MCF 10A (cell line): Measurements from ENCODE around the gene CNTNAP2. TPM values are rescaled to one million over a fixed set of nuclear protein-coding genes. Genes with fewer than 3 reads are reported as not detected.

Experiments used
- BruUV-seq: library from RNA; stranded (reverse); fragments of 400-500 nt; replicated peaks from 2 replicates; lab custom pipeline; 2021; lab: Mats Ljungman, UMichigan
- CTCF ChIA-PET: fragments of 300-600 bp; sonication (Branson Sonifier 250); formaldehyde crosslinking; extraction: SDS; loops from one replicate; lab custom pipeline; 2021; ENCODE audit warnings: antibody characterized with exemption, inconsistent platforms; lab: Yijun Ruan, JAX
- POLR2A ChIA-PET: fragments of 300-600, 350-650 bp; sonication (Branson Sonifier 250); formaldehyde crosslinking; extraction: SDS; loops from one replicate; lab custom pipeline; 2020; ENCODE audit warnings: antibody characterized with exemption, inconsistent platforms; lab: Yijun Ruan, JAX
- DNase-seq: peaks from one replicate; pipeline ENCODE4 v3.0.0-alpha.2; 2018; ENCODE audit not compliant: unreplicated experiment
- H3K27ac Mint-ChIP-seq: one replicate; pipeline ENCODE4 v1.8.0; 2022; ENCODE audit warnings: mild to moderate bottlenecking, low read depth, mixed read lengths; ENCODE audit not compliant: unreplicated experiment
- H3K27me3 Mint-ChIP-seq: one replicate; pipeline ENCODE4 v1.8.0; 2022; ENCODE audit warnings: mixed read lengths; ENCODE audit not compliant: insufficient read depth, unreplicated experiment
- H3K36me3 Mint-ChIP-seq: one replicate; pipeline ENCODE4 v1.8.0; 2022; ENCODE audit warnings: mild to moderate bottlenecking, moderate library complexity, mixed read lengths; ENCODE audit not compliant: insufficient read depth, unreplicated experiment
- H3K4me1 Mint-ChIP-seq: one replicate; pipeline ENCODE4 v1.8.0; 2022; ENCODE audit warnings: mixed read lengths; ENCODE audit not compliant: insufficient read depth, unreplicated experiment
- H3K4me3 Mint-ChIP-seq: one replicate; pipeline ENCODE4 v1.8.0; 2022; ENCODE audit warnings: mild to moderate bottlenecking, moderate library complexity, mixed read lengths; ENCODE audit not compliant: unreplicated experiment
- H3K9me3 Mint-ChIP-seq: one replicate; pipeline ENCODE4 v1.8.0; 2022; ENCODE audit warnings: mixed read lengths; ENCODE audit not compliant: unreplicated experiment
- intact Hi-C: fragments of 100-400 bp; cut with micrococcal nuclease; formaldehyde crosslinking; loops from 2 replicates; pipeline ENCODE4 v1.14.1; 2022
- total RNA-seq: library from RNA; stranded (reverse); gene quantifications from 2 replicates; pipeline ENCODE4 v1.2.3, GENCODE V29; 2022
- TF ChIP-seq, protein P1 (sequence below): fragments of 200-600 bp; IDR thresholded peaks from one replicate; pipeline ENCODE4 v1.8.0; 2022; ENCODE audit warnings: antibody characterized with exemption, mild to moderate bottlenecking; ENCODE audit not compliant: unreplicated experiment

The CNTNAP2 gene
- total RNA-seq, 1 experiment from 2014 or later: 1.1 TPM

DNA sequence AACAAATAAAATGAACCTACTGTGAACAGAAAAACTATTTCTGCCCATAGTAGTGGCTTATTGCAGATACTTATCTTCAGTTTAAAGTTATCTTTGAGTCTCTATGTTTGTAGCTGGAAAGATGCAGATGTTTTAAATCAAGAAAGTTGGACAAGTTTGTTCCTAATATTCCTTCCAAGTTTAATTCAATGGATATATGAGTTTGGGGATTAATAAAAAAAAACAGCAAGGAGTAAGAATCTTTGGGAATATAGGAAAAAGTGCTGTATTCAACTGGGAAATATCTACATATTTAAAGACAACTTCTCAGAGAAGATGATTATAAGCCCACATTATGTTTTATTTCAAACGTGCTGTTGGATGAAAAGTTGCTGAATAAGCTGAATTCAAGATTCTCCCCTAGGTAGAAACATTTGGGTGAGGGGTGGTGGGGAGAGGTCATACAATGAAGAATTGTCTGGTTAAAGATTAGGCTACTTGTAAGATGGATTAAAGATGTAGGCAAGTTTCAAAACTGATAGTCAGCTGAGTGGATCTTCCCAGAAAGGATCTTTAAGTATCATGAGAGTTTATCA lies 1135.2 kb downstream of the CNTNAP2 start:
- DNase-seq: no peak
- Mint-ChIP-seq H3K4me1 (no peaks in the 10 kb centered on the region), H3K27ac (no peak overlapping the region), H3K36me3 (no peaks in the 10 kb centered on the region), H3K9me3 (no peaks in the 10 kb centered on the region), H3K27me3 (peaks cover 57% of the 10 kb centered on the region), H3K4me3 (no peak overlapping the region)
- intact Hi-C loops: no loop called here
- ChIA-PET POLR2A (no interaction called here), CTCF (interaction anchor here (1.2 kb wide), 1 partner anchor 8 kb away, joined by 7 read pairs; no protein-coding TSS in a partner anchor)
- BruUV-seq: no TSS peak
- TF ChIP-seq, protein P1, sequence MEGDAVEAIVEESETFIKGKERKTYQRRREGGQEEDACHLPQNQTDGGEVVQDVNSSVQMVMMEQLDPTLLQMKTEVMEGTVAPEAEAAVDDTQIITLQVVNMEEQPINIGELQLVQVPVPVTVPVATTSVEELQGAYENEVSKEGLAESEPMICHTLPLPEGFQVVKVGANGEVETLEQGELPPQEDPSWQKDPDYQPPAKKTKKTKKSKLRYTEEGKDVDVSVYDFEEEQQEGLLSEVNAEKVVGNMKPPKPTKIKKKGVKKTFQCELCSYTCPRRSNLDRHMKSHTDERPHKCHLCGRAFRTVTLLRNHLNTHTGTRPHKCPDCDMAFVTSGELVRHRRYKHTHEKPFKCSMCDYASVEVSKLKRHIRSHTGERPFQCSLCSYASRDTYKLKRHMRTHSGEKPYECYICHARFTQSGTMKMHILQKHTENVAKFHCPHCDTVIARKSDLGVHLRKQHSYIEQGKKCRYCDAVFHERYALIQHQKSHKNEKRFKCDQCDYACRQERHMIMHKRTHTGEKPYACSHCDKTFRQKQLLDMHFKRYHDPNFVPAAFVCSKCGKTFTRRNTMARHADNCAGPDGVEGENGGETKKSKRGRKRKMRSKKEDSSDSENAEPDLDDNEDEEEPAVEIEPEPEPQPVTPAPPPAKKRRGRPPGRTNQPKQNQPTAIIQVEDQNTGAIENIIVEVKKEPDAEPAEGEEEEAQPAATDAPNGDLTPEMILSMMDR: no peak

DNA sequence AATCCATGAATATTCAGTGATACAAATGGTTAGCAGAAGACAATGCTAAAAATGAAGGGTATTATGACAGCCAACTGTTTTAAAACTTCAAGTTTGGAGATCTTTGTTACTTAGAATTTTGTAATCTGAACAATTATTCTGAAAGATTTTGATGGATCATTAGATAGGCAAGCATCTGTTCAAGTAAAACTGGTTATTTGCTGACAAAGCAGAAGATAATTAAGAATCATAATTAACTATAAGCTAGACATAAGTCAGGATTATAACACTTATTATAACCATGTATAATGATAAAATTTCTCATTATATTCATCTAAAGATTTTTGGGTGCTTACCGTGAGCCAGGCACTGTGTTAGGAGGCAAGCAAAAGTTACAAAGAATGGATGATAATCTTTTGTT lies 1145.1 kb downstream of the CNTNAP2 start:
- Mint-ChIP-seq H3K4me1 (no peaks in the 10 kb centered on the region), H3K27ac (no peak overlapping the region), H3K9me3 (no peaks in the 10 kb centered on the region), H3K4me3 (no peak overlapping the region), H3K27me3 (peaks cover 11% of the 10 kb centered on the region), H3K36me3 (no peaks in the 10 kb centered on the region)
- intact Hi-C loops: no loop called here
- ChIA-PET POLR2A (no interaction called here), CTCF (no interaction called here)
- TF ChIP-seq, protein P1: no peak
- no TSS peak for BruUV-seq
- DNase-seq: no peak

DNA sequence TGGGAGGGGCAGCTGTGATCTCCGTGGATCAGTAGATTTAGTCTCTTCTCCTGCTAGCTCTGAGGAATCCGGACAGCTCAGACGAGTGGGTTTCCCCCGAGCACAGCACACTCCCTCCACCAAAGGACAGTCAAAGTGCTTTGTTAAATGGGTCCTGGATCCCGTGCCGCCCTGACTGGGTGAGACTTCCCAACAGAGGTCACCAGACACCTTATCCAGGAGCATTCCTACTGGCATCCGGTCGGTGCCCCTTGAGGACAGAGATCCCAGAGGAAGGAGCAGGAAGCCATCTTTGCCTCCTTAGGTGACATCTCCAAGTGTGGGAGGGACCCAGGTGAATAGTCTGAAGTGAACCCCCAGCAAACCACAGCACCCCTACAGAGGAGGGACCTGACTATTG lies 1148.9 kb downstream of the CNTNAP2 start:
- ChIA-PET CTCF (no interaction called here), POLR2A (no interaction called here)
- no peaks in the 10 kb centered on the region for H3K9me3 Mint-ChIP-seq
- no peak overlapping the region for H3K27ac Mint-ChIP-seq
- intact Hi-C loops: no loop called here
- no peak overlapping the region for H3K4me3 Mint-ChIP-seq
- no peaks in the 10 kb centered on the region for H3K36me3 Mint-ChIP-seq
- BruUV-seq: no TSS peak
- no peaks in the 10 kb centered on the region for H3K27me3 Mint-ChIP-seq
- TF ChIP-seq, protein P1: no peak
- no peak for DNase-seq
- no peaks in the 10 kb centered on the region for H3K4me1 Mint-ChIP-seq

DNA sequence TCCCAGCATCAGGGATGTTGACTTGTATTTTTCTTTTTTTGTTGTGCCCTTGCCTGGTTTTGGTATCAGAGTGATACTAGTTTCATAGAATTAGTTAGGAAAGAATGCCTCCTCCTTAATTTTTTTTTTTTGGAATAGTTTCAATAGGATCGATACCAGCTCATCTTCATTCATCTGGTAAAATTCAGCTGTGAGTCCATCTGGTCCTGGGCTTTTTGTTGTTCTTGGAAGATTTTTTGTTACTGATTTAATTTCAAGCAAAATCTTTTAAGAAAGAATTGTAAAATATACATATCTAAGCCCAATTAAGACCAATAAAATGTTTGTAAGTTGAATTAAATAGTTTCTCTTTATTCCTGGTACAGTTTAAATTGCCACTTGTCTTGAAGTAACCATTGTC lies 1159.5 kb downstream of the CNTNAP2 start:
- BruUV-seq: no TSS peak
- Mint-ChIP-seq H3K9me3 (peaks cover 22% of the 10 kb centered on the region), H3K4me3 (no peak overlapping the region), H3K4me1 (no peaks in the 10 kb centered on the region), H3K36me3 (no peaks in the 10 kb centered on the region), H3K27me3 (peaks cover 10% of the 10 kb centered on the region), H3K27ac (no peak overlapping the region)
- no peak for DNase-seq
- CTCF ChIA-PET: no interaction called here
- TF ChIP-seq, protein P1: no peak
- POLR2A ChIA-PET: no interaction called here
- intact Hi-C loops: no loop called here
